HPDE6-E6E7 (cell line): ENCODE measurements around the gene BICDL2.

Experiments used
- DNase-seq: peaks from one replicate; pipeline ENCODE4 v3.0.0; 2011; ENCODE audit warnings: missing footprints; ENCODE audit errors: extremely low spot score

The BICDL2 gene

GRCh38 chr16:2985893-2986355 is 50.8 kb downstream of the BICDL2 start:
- no peak for DNase-seq

GRCh38 chr16:2985462-2985861 is 51.3 kb downstream of the BICDL2 start:
- DNase-seq: no peak

GRCh38 chr16:2983706-2984136 is 53.0 kb downstream of the BICDL2 start:
- DNase-seq: peak; percentile 88

- DNase-seq: no peak
Observed at GRCh38 chr16:2982402-2982801, 54.3 kb downstream of the BICDL2 start.

- DNase-seq: no peak
Observed at GRCh38 chr16:2981899-2982250, 54.9 kb downstream of the BICDL2 start.

GRCh38 chr16:2981177-2981898 is 55.4 kb downstream of the BICDL2 start:
- no peak for DNase-seq

GRCh38 chr16:2980227-2981176 is 56.2 kb downstream of the BICDL2 start, which contains the start of gene PKMYT1:
PKMYT1 (minus strand) TSS chr16:2980446; CDS start chr16:2979657, 789 bp downstream.
- DNase-seq: peak; percentile 99

GRCh38 chr16:2979669-2980226 is 57.0 kb downstream of the BICDL2 start:
- DNase-seq: no peak
